ENCODE results near the gene RAB6B. TPM values are rescaled to one million over a fixed set of nuclear protein-coding genes. Genes with fewer than 3 reads are reported as not detected.

RAB6B gene
- total RNA-seq, 1 donor: 0.72 TPM

- Histone ChIP-seq H3K4me1 (ENCODE audit: insufficient read depth, low read length) (no peaks in the 10 kb centered on the region), H2AFZ (ENCODE audit: low read length) (no peak overlapping the region), H3K27ac (ENCODE audit: low read depth, low read length) (no peak overlapping the region), H3K9me3 (ENCODE audit: low read depth, low read length) (no peaks in the 10 kb centered on the region), H3K4me3 (ENCODE audit: insufficient read depth, low read length) (no peak overlapping the region), H4K20me1 (ENCODE audit: insufficient read depth, low read length) (no peaks in the 10 kb centered on the region), H3K27me3 (ENCODE audit: insufficient read depth, low read length) (peaks cover 28% of the 10 kb centered on the region), H3K36me3 (ENCODE audit: insufficient read depth, low read length) (no peaks in the 10 kb centered on the region), H3K4me2 (ENCODE audit: insufficient read depth, low read length) (no peak overlapping the region), H3K79me2 (ENCODE audit: insufficient read depth, low read length) (no peaks in the 10 kb centered on the region)
- no peak for DNase-seq (ENCODE audit: insufficient read length, low spot score, missing footprints)
- TF ChIP-seq, protein P1, sequence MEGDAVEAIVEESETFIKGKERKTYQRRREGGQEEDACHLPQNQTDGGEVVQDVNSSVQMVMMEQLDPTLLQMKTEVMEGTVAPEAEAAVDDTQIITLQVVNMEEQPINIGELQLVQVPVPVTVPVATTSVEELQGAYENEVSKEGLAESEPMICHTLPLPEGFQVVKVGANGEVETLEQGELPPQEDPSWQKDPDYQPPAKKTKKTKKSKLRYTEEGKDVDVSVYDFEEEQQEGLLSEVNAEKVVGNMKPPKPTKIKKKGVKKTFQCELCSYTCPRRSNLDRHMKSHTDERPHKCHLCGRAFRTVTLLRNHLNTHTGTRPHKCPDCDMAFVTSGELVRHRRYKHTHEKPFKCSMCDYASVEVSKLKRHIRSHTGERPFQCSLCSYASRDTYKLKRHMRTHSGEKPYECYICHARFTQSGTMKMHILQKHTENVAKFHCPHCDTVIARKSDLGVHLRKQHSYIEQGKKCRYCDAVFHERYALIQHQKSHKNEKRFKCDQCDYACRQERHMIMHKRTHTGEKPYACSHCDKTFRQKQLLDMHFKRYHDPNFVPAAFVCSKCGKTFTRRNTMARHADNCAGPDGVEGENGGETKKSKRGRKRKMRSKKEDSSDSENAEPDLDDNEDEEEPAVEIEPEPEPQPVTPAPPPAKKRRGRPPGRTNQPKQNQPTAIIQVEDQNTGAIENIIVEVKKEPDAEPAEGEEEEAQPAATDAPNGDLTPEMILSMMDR (IDR thresholded peaks at IDR 0.05; ENCODE audit: extremely low read depth, low read depth, low read length): no peak
Observed at GRCh38 chr3:133893683-133894352, 1.9 kb downstream of the RAB6B start.

GRCh38 chr3:133892541-133893231 is 3.0 kb downstream of the RAB6B start:
- Histone ChIP-seq H3K4me3 (ENCODE audit: insufficient read depth, low read length) (no peak overlapping the region), H3K4me2 (ENCODE audit: insufficient read depth, low read length) (no peak overlapping the region), H3K4me1 (ENCODE audit: insufficient read depth, low read length) (no peaks in the 10 kb centered on the region), H3K27me3 (ENCODE audit: insufficient read depth, low read length) (peaks cover 28% of the 10 kb centered on the region), H3K79me2 (ENCODE audit: insufficient read depth, low read length) (no peaks in the 10 kb centered on the region), H4K20me1 (ENCODE audit: insufficient read depth, low read length) (no peaks in the 10 kb centered on the region), H3K36me3 (ENCODE audit: insufficient read depth, low read length) (no peaks in the 10 kb centered on the region), H3K9me3 (ENCODE audit: low read depth, low read length) (no peaks in the 10 kb centered on the region), H3K27ac (ENCODE audit: low read depth, low read length) (no peak overlapping the region), H2AFZ (ENCODE audit: low read length) (no peak overlapping the region)
- TF ChIP-seq, protein P1 (IDR thresholded peaks at IDR 0.05; ENCODE audit: extremely low read depth, low read depth, low read length): no peak
- no peak for DNase-seq (ENCODE audit: insufficient read length, low spot score, missing footprints)

DNA sequence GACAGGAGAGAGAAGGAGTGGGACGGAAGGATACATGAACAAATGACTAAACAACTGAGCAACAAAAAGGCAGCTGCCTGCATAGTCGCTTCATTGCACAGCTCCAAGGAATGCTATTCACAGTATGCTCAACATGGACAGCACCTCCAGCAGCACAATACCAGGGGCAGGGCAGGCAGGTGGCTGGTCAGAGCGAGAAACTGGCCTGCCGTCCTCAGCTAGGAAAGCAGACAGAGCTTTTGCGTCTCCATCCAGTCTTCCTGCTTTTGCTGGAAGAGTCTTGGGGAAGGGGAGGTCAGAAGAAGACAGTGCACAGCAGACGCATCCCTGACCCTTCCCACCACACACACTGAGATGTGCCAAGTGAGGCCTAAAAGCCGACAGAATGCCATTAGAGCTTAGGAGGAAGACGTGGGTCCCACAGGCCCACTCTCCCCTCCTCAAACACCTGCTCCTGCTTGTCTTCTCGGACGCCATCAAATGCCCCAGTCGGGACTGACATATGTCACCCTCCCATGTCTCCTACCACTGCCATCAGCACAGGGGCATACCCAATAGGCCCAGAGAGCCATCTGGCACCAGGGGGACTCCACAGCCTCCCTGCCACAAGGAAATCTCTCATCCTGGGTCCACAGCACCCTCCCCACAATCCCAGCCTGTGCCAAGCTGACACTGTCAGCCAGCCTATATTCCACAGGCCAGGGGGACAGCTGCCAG is 3.9 kb downstream of the RAB6B start:
- Histone ChIP-seq H3K27me3 (ENCODE audit: insufficient read depth, low read length) (peaks cover 21% of the 10 kb centered on the region), H2AFZ (ENCODE audit: low read length) (no peak overlapping the region), H3K4me3 (ENCODE audit: insufficient read depth, low read length) (no peak overlapping the region), H3K36me3 (ENCODE audit: insufficient read depth, low read length) (no peaks in the 10 kb centered on the region), H3K79me2 (ENCODE audit: insufficient read depth, low read length) (no peaks in the 10 kb centered on the region), H4K20me1 (ENCODE audit: insufficient read depth, low read length) (no peaks in the 10 kb centered on the region), H3K27ac (ENCODE audit: low read depth, low read length) (no peak overlapping the region), H3K4me2 (ENCODE audit: insufficient read depth, low read length) (no peak overlapping the region), H3K4me1 (ENCODE audit: insufficient read depth, low read length) (no peaks in the 10 kb centered on the region), H3K9me3 (ENCODE audit: low read depth, low read length) (no peaks in the 10 kb centered on the region)
- TF ChIP-seq, protein P1 (IDR thresholded peaks at IDR 0.05; ENCODE audit: extremely low read depth, low read depth, low read length): no peak
- no peak for DNase-seq (ENCODE audit: insufficient read length, low spot score, missing footprints)

Measured in osteoblast (primary cell).